NOMO-1 (cell line): ENCODE data around the gene VTI1A.

ENCODE experiments used
- DNase-seq, 2 experiments: peaks; one replicate each; lab custom pipeline; 2025; ENCODE audit not compliant: unreplicated experiment in 2 of 2; lab: John Stamatoyannopoulos, UW

The VTI1A gene

DNA sequence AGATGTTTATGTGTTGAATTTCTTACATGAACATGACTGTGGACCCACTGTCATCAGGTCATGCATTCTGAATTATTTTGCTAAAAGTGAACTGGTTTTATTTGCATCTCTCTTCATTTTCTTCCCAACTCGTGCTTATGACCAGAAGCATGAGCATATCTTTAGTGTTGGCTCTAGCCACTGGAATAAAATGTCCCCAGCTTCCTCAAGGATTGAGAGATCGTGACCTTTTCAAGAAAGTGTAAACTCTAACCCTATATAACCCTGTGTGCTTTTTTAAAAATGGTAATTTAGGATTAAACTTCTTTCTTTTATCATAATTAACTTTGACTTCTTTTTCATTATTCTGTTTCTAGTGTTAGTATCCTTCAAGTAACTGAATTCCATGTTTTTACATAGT is 55.5 kb downstream of the VTI1A start:
- no peak for DNase-seq

DNA sequence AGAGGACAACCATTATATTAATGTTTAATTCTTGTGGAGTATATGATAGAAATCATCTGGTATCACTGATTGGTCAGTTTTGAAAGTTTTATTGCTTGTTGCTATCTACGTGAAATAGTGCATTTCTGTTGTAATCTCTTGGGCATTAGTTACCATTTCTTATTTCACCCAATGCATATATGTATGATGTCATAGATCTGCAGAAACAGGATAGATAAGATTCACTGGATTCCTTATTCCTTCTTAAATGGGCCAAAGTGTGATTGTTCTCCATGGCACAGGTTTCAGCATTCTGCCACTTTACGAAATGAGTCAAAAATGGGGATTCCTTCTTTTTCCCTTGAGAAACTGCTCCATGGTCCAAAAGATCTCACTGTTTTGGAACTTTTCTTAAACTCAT is 56.6 kb downstream of the VTI1A start:
- no peak for DNase-seq

DNA sequence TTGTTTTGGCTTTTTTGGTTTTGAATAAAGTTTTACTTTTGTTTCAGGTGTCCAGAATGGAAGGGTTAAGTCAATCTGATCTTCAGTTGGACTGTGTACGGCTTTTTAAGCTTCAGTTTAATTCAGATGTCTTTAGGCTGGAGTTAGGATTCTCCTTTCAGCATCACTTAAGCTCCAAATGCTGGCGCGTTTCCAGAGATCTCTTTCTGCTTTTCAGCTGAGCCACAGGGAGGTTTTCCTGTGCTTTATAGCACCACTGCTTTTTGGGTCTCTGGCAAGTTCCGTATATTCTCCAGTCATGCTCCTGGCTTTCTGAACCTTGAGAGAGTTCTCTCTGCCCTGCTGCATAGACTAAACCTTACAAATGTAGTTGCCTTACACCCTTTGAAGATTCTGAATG is 60.0 kb downstream of the VTI1A start:
- no peak for DNase-seq

DNA sequence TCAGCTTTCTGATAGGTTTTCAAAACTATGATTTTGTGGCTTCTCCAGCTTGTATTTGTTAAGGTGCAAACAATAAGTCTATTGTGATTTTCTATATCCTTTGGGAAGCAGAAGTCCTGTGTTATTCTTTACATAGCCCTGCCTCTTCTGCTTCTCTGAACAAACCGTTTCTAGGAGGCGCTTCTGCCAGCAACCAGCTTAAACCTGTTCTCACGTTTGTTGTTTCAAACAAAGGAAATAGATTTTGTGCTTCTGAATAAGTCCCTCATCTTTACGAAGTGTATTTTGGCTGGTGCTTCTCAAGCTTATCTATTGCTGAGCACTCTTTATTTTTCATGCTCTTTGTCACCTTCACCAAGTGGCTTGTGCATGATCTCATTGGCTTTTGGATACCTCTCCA is 61.0 kb downstream of the VTI1A start:
- no peak for DNase-seq

DNA sequence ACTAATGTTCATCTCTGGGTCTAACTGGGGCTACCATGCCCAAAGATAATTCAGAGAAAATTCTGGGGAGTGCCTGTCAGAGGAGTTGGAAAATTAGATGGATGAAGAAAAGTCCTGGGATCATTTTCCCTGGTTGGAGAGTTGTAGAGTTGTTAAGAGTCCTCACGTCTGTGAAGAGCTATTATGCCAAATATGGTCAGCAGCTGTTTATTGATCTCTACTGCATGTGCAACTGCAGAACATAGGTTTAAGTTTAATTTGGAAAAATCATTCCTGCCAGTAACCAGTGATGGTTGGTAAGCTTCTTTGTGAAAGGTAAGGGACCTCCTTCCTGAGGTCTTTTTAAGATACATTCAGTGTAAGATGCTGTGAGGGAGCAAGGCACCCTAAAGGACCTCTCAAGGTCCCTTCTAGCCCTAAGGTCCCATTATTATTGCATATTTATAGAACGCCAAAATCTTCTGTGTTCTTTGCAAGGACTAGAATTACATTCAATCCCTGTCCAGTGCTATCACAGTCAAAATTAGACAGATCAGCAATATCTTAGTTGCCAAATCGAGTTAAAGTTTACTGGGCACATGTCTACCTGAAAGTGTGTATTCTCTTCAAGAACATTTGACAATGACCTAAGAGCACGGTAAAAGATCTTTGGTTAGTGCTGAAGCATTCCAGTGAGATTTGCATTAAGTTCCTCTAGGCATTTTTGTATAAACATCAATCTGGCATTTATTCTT is 62.7 kb downstream of the VTI1A start:
- DNase-seq, result no peak

DNA sequence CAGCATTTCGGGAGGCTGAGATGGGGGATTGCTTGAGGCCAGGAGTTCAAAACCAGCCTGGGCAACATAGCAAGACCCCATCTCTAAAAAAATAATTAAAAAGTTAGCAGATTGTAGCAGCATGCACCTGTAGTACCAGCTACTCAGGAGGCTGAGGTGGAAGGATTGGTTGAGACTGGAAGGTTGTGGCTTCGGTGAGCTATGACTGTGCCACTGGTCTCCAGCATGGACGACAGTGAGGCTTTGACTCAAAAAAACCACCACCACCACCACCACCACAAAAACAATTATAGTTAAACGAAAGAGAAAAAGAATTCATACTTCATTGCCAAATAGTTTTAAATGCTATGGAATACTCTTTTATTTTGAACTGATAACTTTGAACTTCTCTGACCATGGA is 63.4 kb downstream of the VTI1A start:
- DNase-seq, result no peak

DNA sequence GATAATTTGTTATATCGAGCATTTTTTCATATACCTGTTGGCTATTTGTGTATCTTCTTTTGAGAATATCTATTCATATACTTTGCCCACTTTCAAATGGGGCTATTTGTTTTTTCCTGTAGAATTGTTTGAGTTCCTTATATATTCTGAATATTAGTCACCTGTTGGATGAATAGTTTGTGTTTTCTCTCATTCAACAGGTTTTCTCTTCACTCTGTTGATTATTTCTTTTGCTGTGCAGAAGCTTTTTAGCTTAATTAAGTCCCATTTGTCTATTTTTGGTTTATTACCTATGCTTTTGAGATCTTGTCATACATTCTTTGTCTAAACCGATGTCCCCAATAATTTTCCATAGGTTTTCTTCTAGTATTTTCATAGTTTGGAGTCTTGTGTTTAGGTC is 65.3 kb downstream of the VTI1A start:
- DNase-seq, result no peak

DNA sequence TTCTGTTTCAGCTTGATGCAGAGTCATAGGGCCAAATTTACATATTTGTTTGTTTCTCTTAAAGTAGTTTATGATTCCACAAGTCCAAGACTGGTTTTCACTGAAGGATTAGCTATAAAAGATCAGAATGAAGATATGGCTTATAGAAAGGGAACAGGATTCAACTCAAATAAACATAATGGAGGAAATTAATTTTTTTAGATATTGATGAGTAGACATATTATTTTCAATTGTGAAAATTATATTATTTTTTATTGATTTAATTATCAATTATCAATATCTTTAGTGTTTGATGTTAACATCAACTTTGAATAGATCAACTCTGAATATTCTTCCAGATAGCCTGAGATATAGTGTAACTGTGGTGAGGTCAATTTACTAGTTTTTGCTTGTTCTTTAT is 68.1 kb downstream of the VTI1A start:
- DNase-seq, result no peak

DNA sequence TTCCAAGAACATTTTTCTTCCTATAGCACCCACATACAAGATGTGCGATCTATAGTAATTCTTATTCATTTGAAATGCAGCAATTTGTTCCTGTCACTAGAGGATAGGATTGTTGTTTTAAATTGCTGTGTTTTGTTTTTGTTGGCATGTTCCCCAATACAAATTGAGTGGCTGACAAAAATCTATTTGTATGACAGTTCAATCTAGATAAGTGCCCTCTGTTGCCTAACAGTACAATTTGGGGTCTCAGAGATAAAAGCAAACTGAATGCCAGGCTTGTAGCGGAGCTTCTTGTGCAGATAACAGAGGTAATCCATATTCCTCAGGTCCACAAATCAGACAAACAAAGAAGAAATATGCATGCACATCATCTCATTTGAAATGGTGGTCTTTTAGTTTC is 68.8 kb downstream of the VTI1A start:
- DNase-seq, result no peak

DNA sequence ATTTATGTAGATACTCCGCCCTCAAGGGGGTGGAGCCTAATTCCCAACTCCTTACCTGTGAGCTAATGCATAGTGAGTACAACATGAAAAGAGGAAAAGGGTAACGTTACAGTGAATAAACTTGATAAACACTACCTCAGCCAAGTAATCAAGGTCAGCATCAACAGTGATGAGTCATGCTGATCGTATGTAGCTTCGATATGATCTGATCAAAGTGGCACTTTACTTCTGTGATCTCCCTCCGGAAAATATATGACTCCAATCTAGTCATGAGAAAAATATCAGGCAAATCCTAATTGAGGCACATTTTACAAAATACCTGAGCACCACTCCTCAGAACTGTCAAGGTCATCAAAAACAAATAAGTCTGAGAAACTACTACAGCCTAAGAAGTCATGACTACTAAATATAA is 70.4 kb downstream of the VTI1A start:
- no peak for DNase-seq

DNA sequence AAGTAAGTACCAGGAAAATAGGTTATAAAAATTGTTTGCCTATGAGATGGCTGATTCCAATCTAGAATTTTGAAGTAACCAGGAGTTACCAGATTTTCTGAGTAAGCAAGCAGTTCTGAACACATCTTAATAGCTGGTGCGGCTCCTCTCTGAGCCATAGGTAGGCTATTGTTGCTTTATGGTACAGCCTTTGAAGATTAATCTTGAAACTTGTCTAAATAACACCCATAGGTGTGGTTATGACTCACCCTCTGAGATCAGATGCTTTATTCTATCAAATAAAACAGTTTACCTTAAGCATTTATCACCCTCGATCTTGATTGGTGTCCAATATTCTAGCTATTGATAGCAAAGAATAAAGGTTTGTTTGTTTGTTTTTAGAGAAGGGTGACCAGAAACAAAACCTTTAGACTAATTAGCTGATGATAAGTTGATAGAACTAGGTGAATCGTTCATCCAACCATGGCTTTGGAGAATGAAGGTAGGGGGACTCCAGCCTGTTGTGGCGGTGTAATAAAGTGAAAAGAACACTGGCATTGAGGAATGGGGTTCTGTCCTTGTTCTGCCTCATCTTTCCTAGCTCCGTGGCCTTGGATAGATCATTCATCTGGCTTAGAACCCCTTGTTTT is 72.2 kb downstream of the VTI1A start:
- no peak for DNase-seq

DNA sequence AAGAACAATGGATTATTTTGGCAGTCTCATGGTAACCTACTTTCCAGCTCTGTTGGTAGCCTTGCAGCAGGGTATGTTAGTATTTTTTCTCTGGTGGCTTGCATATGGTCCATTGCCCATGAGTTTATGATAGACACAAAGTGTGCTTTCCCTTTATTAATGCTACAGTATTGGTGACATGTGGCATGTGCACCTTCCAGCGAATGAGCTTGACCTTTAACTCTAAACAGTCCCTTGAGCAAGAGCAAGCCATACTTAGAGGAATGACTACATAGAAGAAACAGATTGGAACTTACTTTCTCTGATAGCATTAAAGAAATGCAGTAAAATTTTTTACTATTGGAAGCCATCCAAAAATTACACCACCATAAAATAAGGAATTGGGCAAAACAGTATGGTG is 73.9 kb downstream of the VTI1A start:
- no peak for DNase-seq

DNA sequence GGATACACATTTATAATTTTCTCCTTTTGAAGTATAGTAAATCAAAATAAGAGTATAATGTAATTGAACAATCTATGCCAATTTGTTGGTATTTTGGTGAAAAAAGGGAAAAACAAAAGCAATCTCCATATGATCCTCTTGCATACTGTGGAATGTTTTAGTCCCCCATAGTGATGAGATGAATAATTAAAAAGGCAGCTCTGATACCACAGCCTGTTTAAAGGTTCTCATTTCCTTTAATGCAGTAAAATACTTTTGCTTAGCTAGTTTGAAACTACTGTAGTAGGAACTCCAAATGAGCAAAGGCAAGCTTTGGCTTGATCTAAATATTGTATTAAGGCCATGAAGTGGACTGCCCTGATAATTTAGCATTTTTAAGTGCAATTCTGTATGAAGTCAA is 77.6 kb downstream of the VTI1A start:
- no peak for DNase-seq

DNA sequence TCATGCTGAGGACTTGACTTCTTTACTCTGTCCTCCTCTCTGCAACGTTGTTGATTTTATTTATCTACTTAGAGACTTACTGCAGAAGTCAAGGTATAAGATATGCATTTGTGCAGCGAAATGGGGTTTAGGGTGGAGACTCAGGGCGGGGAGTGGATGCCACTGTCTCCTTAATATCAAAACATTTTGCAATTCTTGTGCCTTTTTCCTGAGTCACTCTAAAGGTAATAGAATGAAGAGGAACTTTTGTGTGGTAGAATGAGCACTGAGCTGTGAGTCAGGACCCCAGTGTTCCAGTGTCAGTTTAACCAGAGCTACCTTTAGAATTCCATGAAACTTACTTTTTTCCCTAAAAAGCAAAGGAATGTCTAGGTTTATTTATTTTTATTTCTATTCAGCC is 78.2 kb downstream of the VTI1A start:
- no peak for DNase-seq

DNA sequence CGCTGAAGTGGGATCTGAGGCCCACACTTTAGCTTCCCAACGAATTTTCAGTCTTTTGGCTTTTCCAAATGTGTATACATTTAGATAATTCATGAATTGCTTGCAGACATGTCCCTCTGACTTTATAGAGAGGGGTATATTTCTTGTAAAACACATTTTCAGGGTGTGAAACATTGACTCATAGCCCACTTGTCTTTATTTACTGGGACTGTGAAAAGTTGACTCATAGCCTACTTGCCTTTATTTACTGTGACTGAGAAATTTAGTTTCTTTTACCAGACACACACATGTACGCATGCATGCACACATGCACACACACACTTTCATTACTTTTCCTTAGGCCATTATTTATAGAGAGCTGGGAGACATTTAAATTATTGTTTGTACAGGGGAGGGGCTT is 79.1 kb downstream of the VTI1A start:
- no peak for DNase-seq

DNA sequence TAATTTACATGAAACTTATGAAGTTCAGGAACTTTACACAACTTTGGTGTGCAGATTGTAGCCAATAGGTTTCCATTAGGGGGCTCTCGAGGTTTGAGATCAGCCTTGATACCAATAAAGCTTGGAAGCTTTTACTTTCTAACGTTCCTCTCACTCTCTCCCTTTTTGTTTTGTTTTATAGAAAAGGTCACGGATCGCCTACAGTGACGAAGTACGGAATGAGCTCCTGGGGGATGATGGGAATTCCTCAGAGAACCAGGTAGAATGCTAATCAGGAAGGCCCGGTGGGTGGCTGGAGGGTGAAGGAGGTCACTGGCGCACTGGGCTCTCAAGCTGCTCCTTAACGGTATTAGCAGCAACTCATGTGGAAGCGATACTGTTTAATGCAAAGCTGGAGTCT is 79.9 kb downstream of the VTI1A start:
- no peak for DNase-seq

DNA sequence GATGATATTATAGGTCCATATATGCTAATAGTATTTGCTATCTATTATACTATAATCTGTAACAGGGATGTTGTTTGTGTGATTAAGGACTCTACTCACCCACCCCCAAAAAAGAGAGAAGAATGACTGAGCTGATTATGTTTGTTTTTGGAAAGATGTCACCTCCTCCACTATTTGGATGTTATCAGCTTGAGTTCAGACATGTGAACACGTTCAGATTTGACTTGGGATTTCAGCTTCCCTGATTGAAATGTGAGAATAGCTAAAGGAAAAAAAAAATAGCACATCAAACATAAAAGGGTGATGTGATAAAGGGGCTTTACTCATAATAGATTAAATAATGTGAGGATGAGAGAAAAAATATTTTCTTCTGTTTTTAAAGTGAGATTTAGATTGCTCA is 81.2 kb downstream of the VTI1A start:
- no peak for DNase-seq

DNA sequence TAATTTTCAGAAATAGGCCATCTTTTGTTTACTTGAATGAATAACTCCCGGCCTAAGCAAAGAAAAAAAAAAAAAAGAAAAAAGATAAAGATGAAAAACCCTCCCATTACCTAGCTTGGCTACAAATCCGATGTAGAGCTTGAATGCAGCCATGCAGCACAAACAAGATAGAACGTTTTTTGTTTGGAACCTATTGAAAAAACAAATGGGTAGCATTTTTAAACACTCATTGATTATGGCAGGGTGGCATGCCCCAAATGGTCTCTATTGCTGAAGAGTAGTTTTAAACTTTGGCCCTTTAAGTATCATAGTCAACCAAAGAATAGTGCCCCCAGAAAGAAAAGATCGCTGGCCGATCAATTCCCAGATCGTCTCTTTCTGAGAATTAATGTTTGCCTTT is 84.4 kb downstream of the VTI1A start:
- no peak for DNase-seq

DNA sequence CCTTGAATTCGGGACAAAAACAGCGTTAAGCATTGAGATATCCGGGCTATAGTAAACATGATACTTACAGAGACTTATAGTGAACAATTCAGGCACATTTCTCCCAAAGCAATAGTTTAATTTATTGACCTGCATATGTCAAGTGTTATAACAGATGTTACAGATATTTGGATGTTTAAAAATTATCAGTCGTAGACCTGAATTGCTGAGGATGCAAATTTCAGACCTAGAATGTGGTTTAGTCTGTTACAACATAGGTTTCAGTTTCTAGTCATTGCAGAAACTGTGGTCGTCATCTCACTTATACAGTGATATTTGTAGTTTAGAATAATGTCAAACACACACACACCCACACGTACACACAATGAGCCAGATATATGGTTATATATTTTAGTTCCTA is 85.2 kb downstream of the VTI1A start:
- DNase-seq, result peak; percentile 13 to 86

DNA sequence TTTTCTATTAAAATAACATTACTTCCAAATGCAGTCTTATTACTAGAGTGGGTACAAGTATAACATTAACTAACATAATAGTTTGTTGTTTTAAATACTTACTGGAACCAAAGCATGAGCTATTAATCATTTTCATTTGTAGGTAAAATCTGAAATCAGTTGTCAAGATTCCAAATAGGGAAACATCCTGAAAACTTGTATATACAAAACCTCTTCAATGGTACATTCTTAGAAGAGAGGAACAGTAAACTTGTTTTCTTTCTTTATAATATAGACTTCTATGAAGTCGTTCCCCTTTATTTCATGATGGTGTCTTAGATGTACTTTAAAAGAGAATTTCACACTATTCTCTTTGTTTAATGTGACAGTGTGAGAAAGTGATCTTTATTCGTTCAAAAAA is 85.9 kb downstream of the VTI1A start:
- DNase-seq, result no peak

DNA sequence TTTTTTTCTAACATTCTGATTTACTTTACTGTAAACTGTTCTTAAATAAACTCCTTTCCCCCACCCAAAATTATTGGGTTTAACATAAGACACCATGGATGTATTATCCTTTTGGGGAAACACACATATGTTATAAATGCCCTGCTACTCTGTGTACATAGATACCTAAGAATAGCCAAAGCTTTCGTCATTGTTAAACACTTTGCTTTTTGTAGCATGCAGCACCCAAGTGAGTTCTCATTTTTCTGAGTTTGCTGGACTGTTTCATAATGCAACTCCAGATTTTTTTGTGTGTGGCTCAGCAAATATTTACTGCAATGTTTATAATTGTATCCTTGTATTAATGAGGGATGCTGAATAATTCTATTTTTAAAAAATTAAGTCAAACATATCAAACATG is 86.9 kb downstream of the VTI1A start:
- no peak for DNase-seq

DNA sequence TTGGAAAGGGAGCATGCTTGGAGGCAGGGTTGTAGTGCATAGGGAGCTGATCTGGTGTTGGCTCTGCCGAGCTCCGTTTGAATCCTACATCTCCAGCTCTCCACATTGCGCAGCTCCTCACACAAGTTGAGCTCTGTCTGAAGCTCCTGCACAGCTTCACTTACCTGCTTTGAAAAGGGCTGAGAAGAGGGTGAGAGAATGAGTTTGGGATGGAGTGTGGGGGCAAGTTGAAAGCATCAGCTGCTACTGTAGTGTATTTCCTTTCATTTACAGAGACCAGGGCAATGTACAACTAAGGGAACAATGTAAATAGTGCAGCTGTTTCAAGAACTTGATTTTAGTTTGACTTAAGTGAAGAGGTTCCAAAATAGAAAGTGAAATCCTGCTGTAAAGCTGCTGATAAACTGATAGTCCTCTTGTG is 88.5 kb downstream of the VTI1A start:
- no peak for DNase-seq

DNA sequence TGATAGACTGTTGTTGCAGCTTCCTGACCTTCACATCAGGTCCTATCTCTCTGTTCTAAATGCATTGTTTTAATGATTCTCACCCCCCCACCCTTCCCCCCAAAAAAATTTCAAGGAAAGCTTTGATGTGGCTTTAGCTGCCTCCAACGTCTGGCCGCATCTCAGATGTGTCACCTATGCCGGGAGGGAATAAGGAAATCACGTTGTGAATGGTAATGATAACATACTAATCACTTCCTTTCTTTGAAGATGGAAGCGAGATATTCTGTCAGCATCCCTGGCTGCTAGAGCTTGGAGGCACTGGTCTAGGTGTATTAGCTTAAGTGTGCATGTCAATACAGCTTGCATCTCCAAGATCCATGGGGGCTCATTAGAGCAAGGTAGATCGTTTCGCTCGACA is 89.6 kb downstream of the VTI1A start:
- no peak for DNase-seq
